ENCODE data around the gene PACSIN1.

Gene PACSIN1

DNA sequence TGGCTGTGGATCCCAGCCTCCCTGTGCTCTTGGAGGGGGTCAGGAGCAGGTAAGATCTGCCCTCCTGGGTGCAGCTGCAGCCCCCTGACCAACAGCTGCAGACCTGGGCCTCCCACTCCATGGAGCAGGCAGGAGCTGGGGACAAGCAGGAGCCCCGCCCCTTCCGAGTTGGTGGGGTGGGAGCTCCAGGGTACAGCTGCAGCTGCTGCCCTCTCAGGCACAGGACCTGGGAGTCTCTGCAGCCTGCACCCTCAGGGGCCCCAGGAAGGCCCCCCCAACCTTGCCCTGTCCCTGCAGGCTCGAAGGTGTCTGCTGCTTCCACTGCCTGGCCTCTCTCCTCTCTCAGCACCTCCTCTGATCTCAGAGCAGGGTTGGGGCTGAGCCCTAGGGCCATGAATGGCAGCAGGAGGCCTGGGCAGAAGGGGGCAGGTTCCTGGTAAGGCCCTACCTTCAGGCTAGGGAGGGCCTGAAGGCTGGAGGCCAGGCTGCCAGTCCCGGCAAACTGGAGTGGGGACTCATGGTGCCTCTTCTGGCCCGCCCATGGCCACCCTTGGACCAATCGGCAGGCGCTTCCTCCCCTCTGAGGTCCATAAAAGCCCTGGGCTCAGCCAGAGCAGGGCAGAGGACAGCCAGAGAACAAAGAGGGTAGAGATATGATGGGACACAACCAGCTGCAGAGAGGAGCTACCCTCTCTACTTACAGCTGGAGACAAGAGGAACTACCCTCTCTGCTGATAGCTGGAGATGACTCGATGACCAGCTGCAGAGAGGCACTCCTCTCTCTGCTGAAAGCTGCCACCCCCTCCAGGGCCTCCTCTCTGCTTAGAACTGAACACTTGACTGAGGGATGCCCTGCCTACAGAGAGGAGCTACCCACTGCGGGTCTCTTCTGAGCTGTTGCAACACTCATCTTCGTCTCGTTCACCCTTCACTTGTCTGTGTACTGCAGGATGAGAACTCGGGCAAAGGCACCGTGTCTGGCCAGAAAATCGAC is 7.8 kb upstream of the PACSIN1 start:
- no peak for DNase-seq (ENCODE audit: extremely low read depth, low read depth)
- no peak overlapping the region for H3K4me3 ChIP-seq (replicated peaks; ENCODE audit: low read depth, low read length)
- TF ChIP-seq, protein P1, sequence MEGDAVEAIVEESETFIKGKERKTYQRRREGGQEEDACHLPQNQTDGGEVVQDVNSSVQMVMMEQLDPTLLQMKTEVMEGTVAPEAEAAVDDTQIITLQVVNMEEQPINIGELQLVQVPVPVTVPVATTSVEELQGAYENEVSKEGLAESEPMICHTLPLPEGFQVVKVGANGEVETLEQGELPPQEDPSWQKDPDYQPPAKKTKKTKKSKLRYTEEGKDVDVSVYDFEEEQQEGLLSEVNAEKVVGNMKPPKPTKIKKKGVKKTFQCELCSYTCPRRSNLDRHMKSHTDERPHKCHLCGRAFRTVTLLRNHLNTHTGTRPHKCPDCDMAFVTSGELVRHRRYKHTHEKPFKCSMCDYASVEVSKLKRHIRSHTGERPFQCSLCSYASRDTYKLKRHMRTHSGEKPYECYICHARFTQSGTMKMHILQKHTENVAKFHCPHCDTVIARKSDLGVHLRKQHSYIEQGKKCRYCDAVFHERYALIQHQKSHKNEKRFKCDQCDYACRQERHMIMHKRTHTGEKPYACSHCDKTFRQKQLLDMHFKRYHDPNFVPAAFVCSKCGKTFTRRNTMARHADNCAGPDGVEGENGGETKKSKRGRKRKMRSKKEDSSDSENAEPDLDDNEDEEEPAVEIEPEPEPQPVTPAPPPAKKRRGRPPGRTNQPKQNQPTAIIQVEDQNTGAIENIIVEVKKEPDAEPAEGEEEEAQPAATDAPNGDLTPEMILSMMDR (IDR thresholded peaks at IDR 0.05; ENCODE audit: low read depth, low read length, missing control alignments): no peak

GRCh38 chr6:34459899-34460593 is 5.8 kb upstream of the PACSIN1 start:
- H3K4me3 ChIP-seq (replicated peaks; ENCODE audit: low read depth, low read length): no peak overlapping the region
- TF ChIP-seq, protein P1 (IDR thresholded peaks at IDR 0.05; ENCODE audit: low read depth, low read length, missing control alignments): peak; percentile 76
- no peak for DNase-seq (ENCODE audit: extremely low read depth, low read depth)

DNA sequence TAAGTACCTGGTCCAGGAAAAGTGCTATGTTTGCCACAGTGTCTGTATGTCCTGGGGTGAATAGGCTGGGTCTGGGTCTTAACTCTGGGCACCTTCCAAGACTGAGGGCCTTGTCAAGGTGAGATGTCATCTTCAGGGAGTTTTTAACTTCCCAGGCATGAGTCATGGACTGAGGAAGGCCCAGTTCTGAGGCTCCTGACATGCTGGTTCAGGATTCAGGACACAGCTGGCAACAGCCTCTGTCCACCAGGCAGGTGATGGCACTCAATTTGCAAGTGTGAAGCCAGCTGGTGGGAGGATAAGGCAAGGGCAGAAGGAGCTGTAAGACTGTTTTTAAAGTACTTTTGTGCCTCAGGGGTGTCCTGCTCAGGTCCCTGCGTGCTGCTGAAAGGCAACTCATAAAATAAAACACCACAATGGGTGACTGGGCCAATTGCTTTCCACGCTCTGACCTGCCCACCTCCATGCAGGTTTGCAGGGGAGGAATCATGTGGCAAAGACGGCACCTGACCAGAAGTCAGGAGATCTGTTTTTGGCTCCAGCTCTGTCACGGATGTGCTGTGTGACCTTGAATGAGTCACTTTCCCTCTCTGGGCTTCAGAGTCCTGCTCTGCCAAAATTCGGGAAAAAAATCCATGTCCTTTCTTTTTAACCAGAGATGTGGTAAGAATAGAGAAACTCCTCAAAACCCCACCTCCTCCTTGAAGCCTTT is 4.9 kb upstream of the PACSIN1 start:
- no peak for DNase-seq (ENCODE audit: extremely low read depth, low read depth)
- TF ChIP-seq, protein P1 (IDR thresholded peaks at IDR 0.05; ENCODE audit: low read depth, low read length, missing control alignments): no peak
- no peak overlapping the region for H3K4me3 ChIP-seq (replicated peaks; ENCODE audit: low read depth, low read length)

DNA sequence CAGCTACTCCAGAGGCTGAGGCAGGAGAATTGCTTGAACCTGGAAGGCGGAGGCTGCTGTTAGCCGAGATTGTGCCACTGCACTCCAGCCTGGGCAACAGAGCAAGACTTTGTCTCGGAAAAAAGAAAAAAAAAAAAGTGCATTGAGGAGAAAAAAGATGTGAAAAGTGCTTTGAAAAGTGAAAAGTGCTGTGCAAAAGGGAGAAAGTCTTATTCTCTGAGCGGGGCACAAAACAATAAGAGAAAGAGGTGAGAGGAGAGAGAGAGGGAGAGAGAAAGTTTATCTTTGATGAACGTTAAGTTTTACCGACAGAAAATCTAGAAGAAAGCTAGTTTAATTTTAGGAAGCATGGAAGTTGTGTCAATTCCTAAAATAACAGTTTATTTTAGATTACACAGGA is 3.9 kb upstream of the PACSIN1 start:
- TF ChIP-seq, protein P1 (IDR thresholded peaks at IDR 0.05; ENCODE audit: low read depth, low read length, missing control alignments): no peak
- DNase-seq (ENCODE audit: extremely low read depth, low read depth): no peak

DNA sequence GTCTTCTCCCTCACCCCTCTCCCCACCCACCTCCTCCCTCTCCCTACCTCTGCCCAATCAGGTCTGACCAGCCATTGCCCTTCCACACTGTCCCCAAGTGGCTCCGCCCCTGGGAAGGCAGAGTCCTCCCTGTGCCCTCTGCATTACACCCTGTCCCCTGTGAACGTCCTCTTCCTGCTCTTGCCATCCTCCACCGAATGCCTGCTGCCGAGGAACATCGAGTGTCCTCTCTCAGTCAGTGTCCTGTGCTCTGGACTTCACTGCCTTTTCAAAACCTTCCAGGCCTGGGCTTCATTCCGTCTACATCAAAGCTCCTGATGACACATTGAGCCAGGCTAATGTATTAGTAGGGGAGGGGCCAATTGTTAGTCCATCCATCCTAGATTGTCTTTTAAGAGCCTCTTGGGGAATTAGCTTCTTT is 3.3 kb upstream of the PACSIN1 start:
- no peak overlapping the region for H3K4me3 ChIP-seq (replicated peaks; ENCODE audit: low read depth, low read length)
- TF ChIP-seq, protein P1 (IDR thresholded peaks at IDR 0.05; ENCODE audit: low read depth, low read length, missing control alignments): no peak
- no peak for DNase-seq (ENCODE audit: extremely low read depth, low read depth)

More for the DNA sequence above, 3.9 kb upstream of the PACSIN1 start:
- no peak overlapping the region for H3K4me3 ChIP-seq (replicated peaks; ENCODE audit: low read depth, low read length)

GRCh38 chr6:34463299-34463698 is 2.6 kb upstream of the PACSIN1 start:
- no peak for DNase-seq (ENCODE audit: extremely low read depth, low read depth)
- TF ChIP-seq, protein P1 (IDR thresholded peaks at IDR 0.05; ENCODE audit: low read depth, low read length, missing control alignments): no peak
- H3K4me3 ChIP-seq (replicated peaks; ENCODE audit: low read depth, low read length): no peak overlapping the region
